IPS-20b (cell line): Measurements from ENCODE around the gene GALR3.

Source experiments
- H3K27ac ChIP-seq: one replicate; pipeline ENCODE4 v1.5.1; 2013; ENCODE audit warnings: low read length
- H3K27me3 ChIP-seq: 2 replicates; pipeline ENCODE4 v1.6.1; 2013; ENCODE audit warnings: mild to moderate bottlenecking, low read length, inconsistent platforms; ENCODE audit not compliant: insufficient read depth
- H3K36me3 ChIP-seq: 2 replicates; pipeline ENCODE4 v1.6.1; 2013; ENCODE audit warnings: low read depth, mild to moderate bottlenecking, inconsistent platforms, low read length, moderate library complexity; ENCODE audit not compliant: insufficient read depth
- H3K4me1 ChIP-seq: 2 replicates; pipeline ENCODE4 v1.6.1; 2013; ENCODE audit warnings: mild to moderate bottlenecking, control low read depth, inconsistent platforms, low read length, moderate library complexity; ENCODE audit not compliant: insufficient read depth
- H3K4me3 ChIP-seq: 2 replicates; pipeline ENCODE4 v1.5.1; 2013; ENCODE audit warnings: mild to moderate bottlenecking, low read length, inconsistent platforms
- H3K9ac ChIP-seq: 2 replicates; pipeline ENCODE4 v1.6.1; 2013; ENCODE audit warnings: low read depth, mild to moderate bottlenecking, inconsistent platforms, low read length, moderate library complexity
- H3K9me3 ChIP-seq: 2 replicates; pipeline ENCODE4 v1.6.1; 2013; ENCODE audit warnings: mild to moderate bottlenecking, low read depth, low read length, inconsistent platforms; ENCODE audit not compliant: insufficient read depth

The GALR3 gene, protein sequence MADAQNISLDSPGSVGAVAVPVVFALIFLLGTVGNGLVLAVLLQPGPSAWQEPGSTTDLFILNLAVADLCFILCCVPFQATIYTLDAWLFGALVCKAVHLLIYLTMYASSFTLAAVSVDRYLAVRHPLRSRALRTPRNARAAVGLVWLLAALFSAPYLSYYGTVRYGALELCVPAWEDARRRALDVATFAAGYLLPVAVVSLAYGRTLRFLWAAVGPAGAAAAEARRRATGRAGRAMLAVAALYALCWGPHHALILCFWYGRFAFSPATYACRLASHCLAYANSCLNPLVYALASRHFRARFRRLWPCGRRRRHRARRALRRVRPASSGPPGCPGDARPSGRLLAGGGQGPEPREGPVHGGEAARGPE

DNA sequence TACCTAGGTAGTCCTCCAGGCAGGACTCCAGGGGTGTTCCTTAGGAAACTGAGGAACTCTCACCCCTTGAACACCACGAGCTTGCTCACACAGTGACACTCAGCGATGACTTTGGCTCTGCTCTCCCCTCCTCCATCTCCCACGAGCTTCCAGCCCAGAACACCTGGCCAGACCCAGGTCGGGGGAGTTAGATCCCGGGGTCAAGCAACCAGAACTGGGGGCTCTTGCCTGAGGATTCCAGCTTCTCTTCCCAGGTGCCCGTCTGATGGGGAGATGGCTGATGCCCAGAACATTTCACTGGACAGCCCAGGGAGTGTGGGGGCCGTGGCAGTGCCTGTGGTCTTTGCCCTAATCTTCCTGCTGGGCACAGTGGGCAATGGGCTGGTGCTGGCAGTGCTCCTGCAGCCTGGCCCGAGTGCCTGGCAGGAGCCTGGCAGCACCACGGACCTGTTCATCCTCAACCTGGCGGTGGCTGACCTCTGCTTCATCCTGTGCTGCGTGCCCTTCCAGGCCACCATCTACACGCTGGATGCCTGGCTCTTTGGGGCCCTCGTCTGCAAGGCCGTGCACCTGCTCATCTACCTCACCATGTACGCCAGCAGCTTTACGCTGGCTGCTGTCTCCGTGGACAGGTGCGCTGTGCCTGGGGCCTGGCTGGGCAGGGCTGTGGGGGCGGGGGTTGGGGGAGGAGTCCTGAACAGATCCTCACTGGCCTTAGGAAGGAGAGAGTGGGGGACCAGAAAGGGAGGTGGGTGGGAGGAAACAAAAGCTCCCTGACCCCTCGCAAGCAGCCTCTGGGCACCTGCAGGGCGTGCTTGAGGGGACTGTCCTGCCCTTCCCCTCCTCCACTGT is at the start of gene GALR3:
Gene GALR3, plus strand, starts transcription at position 249 of the 852 bp plus-strand sequence. Its CDS starts 25 bp downstream, at position 274.
- H3K9me3 ChIP-seq, result no peaks in the 10 kb centered on the region
- H3K36me3 ChIP-seq, result no peaks in the 10 kb centered on the region
- peaks cover 71% of the 10 kb centered on the region for H3K27me3 ChIP-seq
- H3K9ac ChIP-seq, result no peak within 1 kb of the TSS
- no peak within 1 kb of the TSS for H3K27ac ChIP-seq
- no peak within 1 kb of the TSS; the same call in 1 of the 2 replicates for H3K4me3 ChIP-seq
- H3K4me1 ChIP-seq, result peaks cover 14% of the 10 kb centered on the region; the same call in 1 of the 2 replicates

DNA sequence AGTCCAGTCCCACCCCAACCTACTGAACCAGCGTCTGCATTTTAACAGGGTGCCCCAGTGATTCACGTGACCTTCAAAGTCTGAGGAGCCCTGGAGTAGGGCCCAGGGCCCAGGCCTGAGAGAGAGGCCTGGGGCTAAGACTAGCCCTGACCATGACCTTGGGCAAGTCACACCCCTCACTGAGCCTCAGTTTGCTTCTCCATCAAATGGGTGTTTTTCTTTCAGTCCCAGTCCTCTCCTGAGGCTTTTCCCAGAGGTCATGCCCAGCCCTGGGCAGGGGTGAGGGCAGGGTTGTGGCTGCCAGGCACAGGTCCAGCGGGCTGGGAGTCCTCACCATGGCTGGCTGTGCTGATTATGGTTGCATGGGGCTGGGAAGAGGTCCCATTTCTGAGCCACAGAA is 48.5 kb upstream of the GALR3 start:
- Histone ChIP-seq H3K27ac (no peak overlapping the region), H3K27me3 (peaks cover 12% of the 10 kb centered on the region; the same call in 1 of the 2 replicates), H3K4me3 (no peak overlapping the region), H3K9me3 (no peaks in the 10 kb centered on the region), H3K4me1 (no peaks in the 10 kb centered on the region), H3K36me3 (peaks cover 25% of the 10 kb centered on the region), H3K9ac (no peak overlapping the region)

DNA sequence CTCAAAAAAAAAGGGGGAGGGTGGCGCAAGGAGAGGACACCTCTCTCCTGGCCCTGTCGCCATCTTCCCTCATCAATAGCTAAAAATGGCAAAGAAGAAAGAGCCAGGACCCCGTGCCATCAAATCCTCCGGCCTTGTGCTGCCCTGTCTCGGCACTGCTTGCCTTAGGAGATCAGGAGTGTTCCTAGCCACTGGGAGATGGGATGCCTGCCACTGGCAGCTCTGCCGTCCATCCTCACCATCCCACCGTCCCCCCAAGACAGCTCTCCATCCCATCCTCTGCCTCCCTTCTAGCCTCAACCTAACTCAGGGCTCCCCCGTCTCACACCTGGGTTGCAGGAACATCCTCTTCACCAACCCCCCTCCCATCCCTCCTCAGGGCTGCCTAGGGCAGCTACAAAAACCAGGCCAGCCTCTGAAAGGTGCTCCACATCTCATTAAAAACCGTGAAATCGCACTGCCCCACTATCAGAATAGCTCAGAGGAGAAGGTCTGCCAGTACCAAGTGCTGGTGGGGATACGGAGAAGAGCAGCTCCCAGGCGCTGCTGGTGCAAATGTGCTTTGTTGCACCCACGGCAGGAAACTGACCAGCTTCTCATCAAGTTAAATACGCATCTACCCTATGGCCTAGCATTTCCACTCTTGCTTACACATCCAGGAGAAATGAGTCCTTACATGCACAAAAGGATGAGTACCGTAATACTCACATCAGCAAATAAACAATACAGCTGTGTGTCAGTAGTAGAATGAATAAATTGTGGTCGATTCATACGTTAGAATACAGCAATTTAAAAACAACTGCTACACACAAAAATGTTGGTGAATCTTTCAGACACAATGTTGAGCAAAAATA is 47.2 kb upstream of the GALR3 start:
- H3K9me3 ChIP-seq, result no peaks in the 10 kb centered on the region
- no peaks in the 10 kb centered on the region for H3K4me1 ChIP-seq
- H3K27ac ChIP-seq, result no peak overlapping the region
- H3K9ac ChIP-seq, result no peak overlapping the region
- peaks cover 18% of the 10 kb centered on the region; the same call in 1 of the 2 replicates for H3K27me3 ChIP-seq
- peaks cover 22% of the 10 kb centered on the region for H3K36me3 ChIP-seq
- H3K4me3 ChIP-seq, result no peak overlapping the region

GRCh38 chr22:37776639-37777005 is 46.6 kb upstream of the GALR3 start:
- Histone ChIP-seq H3K27me3 (peaks cover 18% of the 10 kb centered on the region; the same call in 1 of the 2 replicates), H3K4me1 (no peaks in the 10 kb centered on the region), H3K9me3 (no peaks in the 10 kb centered on the region), H3K27ac (no peak overlapping the region), H3K9ac (no peak overlapping the region), H3K4me3 (no peak overlapping the region), H3K36me3 (peaks cover 16% of the 10 kb centered on the region)

DNA sequence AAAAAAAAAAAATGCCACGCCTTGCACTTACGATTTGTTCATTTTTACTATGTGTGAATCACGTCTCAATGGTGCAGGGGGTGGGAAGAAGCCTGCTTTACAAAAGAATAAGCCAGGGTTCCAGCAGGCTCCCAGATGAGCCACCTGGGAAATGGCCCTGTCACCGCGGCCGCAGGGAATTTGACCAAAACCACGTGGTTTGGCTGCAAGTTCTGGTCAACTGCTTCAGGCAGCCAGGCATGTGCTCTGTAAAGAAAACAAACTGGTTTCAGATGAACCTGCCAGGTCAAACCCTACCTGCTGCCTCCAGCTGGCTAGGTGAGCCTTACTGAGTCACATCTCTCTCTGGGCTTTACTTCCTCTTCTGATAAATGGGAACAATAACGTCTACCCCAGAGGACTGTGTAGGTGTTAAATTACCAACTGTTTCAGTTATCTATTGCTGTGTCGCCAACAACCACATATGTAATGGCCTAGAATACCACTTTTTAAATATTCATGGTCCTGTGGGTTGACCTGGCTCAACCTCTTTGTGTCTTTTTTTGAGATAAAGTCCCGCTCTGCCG is 46.0 kb upstream of the GALR3 start:
- H3K4me3 ChIP-seq, result no peak overlapping the region
- no peak overlapping the region for H3K27ac ChIP-seq
- no peak overlapping the region for H3K9ac ChIP-seq
- no peaks in the 10 kb centered on the region for H3K9me3 ChIP-seq
- no peaks in the 10 kb centered on the region for H3K4me1 ChIP-seq
- H3K36me3 ChIP-seq, result peaks cover 12% of the 10 kb centered on the region
- H3K27me3 ChIP-seq, result peaks cover 21% of the 10 kb centered on the region; the same call in 1 of the 2 replicates

GRCh38 chr22:37778370-37779009 is 44.7 kb upstream of the GALR3 start:
- no peaks in the 10 kb centered on the region for H3K9me3 ChIP-seq
- H3K9ac ChIP-seq, result no peak overlapping the region
- H3K4me1 ChIP-seq, result no peaks in the 10 kb centered on the region
- no peak overlapping the region for H3K4me3 ChIP-seq
- peaks cover 34% of the 10 kb centered on the region; the same call in 1 of the 2 replicates for H3K27me3 ChIP-seq
- no peak overlapping the region for H3K27ac ChIP-seq
- H3K36me3 ChIP-seq, result peaks cover 4% of the 10 kb centered on the region

GRCh38 chr22:37781434-37782059 is 41.6 kb upstream of the GALR3 start:
- Histone ChIP-seq H3K9ac (no peak overlapping the region), H3K4me3 (no peak overlapping the region), H3K4me1 (no peaks in the 10 kb centered on the region), H3K9me3 (no peaks in the 10 kb centered on the region), H3K27me3 (peaks cover 46% of the 10 kb centered on the region; the same call in 1 of the 2 replicates), H3K27ac (no peak overlapping the region), H3K36me3 (no peaks in the 10 kb centered on the region)

GRCh38 chr22:37782340-37783168 is 40.6 kb upstream of the GALR3 start:
- Histone ChIP-seq H3K27me3 (peaks cover 46% of the 10 kb centered on the region; the same call in 1 of the 2 replicates), H3K9ac (no peak overlapping the region), H3K36me3 (no peaks in the 10 kb centered on the region), H3K9me3 (no peaks in the 10 kb centered on the region), H3K27ac (no peak overlapping the region), H3K4me1 (no peaks in the 10 kb centered on the region), H3K4me3 (no peak overlapping the region)

GRCh38 chr22:37784829-37785495 is 38.2 kb upstream of the GALR3 start:
- Histone ChIP-seq H3K27ac (no peak overlapping the region), H3K4me3 (no peak overlapping the region)

More at GRCh38 chr22:37784829-37785495, 38.2 kb upstream of the GALR3 start:
- Histone ChIP-seq H3K4me1 (no peaks in the 10 kb centered on the region), H3K9me3 (no peaks in the 10 kb centered on the region), H3K36me3 (no peaks in the 10 kb centered on the region), H3K27me3 (peaks cover 32% of the 10 kb centered on the region; the same call in 1 of the 2 replicates), H3K9ac (no peak overlapping the region)
